ENCODE measurements around the gene EP400.
"Not testable (repeated sequence)": the region's sequence is repeated elsewhere in the genome, so short reads cannot be mapped to it uniquely, and the experiment has no call there.

The EP400 gene

GRCh38 chr12:132046561-132046960 lies 96.8 kb downstream of the EP400 start:
- DNase-seq (ENCODE audit: low spot score) = no peak

GRCh38 chr12:132047630-132048029 lies 97.9 kb downstream of the EP400 start:
- not testable (repeated sequence) for DNase-seq (ENCODE audit: low spot score)

GRCh38 chr12:132049442-132049841 lies 99.7 kb downstream of the EP400 start:
- DNase-seq (ENCODE audit: low spot score) = no peak

GRCh38 chr12:132049876-132050275 lies 100.1 kb downstream of the EP400 start:
- DNase-seq (ENCODE audit: low spot score) = no peak

GRCh38 chr12:132051718-132052117 lies 102.0 kb downstream of the EP400 start:
- not testable (repeated sequence) for DNase-seq (ENCODE audit: low spot score)

GRCh38 chr12:132052196-132052932 lies 102.6 kb downstream of the EP400 start:
- DNase-seq (ENCODE audit: low spot score) = no peak

GRCh38 chr12:132053338-132054330 lies 103.9 kb downstream of the EP400 start:
- no peak for DNase-seq (ENCODE audit: low spot score)

GRCh38 chr12:132054983-132055382 lies 105.2 kb downstream of the EP400 start:
- DNase-seq (ENCODE audit: low spot score) = no peak

GRCh38 chr12:132055535-132056096 lies 105.9 kb downstream of the EP400 start:
- no peak for DNase-seq (ENCODE audit: low spot score)

GRCh38 chr12:132056320-132056719 lies 106.6 kb downstream of the EP400 start:
- DNase-seq (ENCODE audit: low spot score) = no peak

- DNase-seq (ENCODE audit: low spot score) = no peak
These were observed 107.2 kb downstream of the EP400 start for GRCh38 chr12:132056951-132057350.

GRCh38 chr12:132057691-132058090 lies 107.9 kb downstream of the EP400 start:
- no peak for DNase-seq (ENCODE audit: low spot score)

- DNase-seq (ENCODE audit: low spot score) = no peak
These were observed 111.5 kb downstream of the EP400 start for GRCh38 chr12:132061197-132061596.

- DNase-seq (ENCODE audit: low spot score) = no peak
These were observed 112.1 kb downstream of the EP400 start for GRCh38 chr12:132061641-132062430.

GRCh38 chr12:132062481-132062880 lies 112.7 kb downstream of the EP400 start:
- DNase-seq (ENCODE audit: low spot score) = no peak

- DNase-seq (ENCODE audit: low spot score) = no peak
These were observed 113.7 kb downstream of the EP400 start for GRCh38 chr12:132063491-132063890.

GRCh38 chr12:132064631-132065030 lies 114.9 kb downstream of the EP400 start:
- no peak for DNase-seq (ENCODE audit: low spot score)

GRCh38 chr12:132065203-132065602 lies 115.5 kb downstream of the EP400 start:
- DNase-seq (ENCODE audit: low spot score) = no peak

- DNase-seq (ENCODE audit: low spot score) = no peak
These were observed 116.0 kb downstream of the EP400 start for GRCh38 chr12:132065609-132066344.

- DNase-seq (ENCODE audit: low spot score) = no peak
These were observed 116.6 kb downstream of the EP400 start for GRCh38 chr12:132066345-132066685.

- no peak for DNase-seq (ENCODE audit: low spot score)
These were observed 117.0 kb downstream of the EP400 start for GRCh38 chr12:132066749-132067148.
